Epithelial cell of esophagus (primary cell): ENCODE data around the gene SPHK2.
"Not testable (repeated sequence)": the region's sequence is repeated elsewhere in the genome, so short reads cannot be mapped to it uniquely, and the experiment has no call there.

Experiments used
- DNase-seq: peaks from one replicate; pipeline ENCODE4 v3.0.0; 2010; ENCODE audit warnings: low read depth
- H3K4me3 ChIP-seq: 2 replicates; pipeline ENCODE4 v1.5.1; 2011; ENCODE audit warnings: mild to moderate bottlenecking, low read length, control low read depth
- TF ChIP-seq, protein P1 (sequence below): IDR thresholded peaks from 2 replicates; pipeline ENCODE4 v1.5.1; 2011; ENCODE audit warnings: low read depth, mild to moderate bottlenecking, low read length, control low read depth, inconsistent platforms; ENCODE audit not compliant: insufficient read depth; ENCODE audit errors: missing control alignments

SPHK2 gene

DNA sequence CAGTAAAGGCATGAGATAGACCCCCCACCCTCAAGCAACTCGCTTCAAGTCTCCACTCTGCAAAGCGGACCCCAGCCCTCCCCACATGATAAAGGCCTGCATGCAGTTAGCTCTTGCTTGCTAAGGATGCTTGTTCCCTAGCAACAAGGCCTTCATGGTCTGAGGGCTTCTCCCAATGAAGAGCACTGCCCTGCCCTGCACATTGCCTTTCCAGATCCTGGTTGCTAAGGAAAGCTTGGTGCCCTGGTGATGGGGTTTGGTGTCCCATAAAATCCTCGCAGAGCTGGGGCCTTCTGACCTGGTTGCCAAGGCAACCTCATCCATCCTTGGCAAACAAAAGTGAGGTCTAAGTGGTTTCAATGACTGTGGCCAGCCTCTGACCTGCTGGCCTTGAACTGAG, 11.9 kb downstream of the SPHK2 start:
- DNase-seq, result no peak
- TF ChIP-seq, protein P1, sequence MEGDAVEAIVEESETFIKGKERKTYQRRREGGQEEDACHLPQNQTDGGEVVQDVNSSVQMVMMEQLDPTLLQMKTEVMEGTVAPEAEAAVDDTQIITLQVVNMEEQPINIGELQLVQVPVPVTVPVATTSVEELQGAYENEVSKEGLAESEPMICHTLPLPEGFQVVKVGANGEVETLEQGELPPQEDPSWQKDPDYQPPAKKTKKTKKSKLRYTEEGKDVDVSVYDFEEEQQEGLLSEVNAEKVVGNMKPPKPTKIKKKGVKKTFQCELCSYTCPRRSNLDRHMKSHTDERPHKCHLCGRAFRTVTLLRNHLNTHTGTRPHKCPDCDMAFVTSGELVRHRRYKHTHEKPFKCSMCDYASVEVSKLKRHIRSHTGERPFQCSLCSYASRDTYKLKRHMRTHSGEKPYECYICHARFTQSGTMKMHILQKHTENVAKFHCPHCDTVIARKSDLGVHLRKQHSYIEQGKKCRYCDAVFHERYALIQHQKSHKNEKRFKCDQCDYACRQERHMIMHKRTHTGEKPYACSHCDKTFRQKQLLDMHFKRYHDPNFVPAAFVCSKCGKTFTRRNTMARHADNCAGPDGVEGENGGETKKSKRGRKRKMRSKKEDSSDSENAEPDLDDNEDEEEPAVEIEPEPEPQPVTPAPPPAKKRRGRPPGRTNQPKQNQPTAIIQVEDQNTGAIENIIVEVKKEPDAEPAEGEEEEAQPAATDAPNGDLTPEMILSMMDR, result no peak
- H3K4me3 ChIP-seq, result no peak overlapping the region

DNA sequence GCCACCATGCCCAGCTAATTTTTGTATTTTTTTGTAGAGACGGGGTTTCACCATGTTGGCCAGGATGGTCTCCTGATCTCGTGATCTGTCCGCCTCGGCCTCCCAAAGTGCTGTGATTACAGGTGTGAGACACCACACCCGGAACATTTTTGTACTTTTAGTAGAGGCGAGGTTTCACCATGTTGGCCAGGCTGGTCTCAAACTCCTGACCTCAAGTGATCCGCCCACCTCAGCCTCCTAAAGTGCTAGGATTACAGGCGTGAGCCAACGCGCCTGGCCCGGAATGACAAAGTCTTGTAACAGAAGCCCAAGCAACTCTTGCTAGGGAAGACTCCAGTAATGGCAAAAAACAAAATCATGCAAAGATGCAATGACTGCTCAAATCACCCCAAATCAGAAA, 13.0 kb downstream of the SPHK2 start:
- DNase-seq, H3K4me3 ChIP-seq: not testable (repeated sequence)

DNA sequence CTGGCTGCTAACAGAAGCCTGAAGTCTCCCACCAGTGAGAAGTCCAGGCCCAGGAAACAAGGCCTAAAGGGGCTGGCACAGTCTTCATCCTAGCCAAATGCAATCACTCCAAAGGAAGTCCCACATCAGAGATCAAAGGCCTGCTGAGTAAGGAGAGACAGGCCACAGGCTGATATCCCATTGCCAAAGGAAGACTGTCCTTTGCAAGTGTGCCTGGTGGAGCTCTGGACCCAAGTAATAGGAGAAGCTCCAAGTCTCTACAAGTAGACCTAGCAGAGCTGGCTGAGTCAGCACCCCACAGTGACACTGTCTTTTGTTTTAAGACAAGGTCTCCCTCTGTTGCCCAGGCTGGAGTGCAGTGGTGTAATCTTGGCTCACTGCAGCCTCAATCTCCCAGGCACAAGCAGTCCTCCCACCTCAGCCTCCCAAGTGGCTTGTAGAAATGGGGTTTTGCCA, 13.4 kb downstream of the SPHK2 start:
- H3K4me3 ChIP-seq, result no peak overlapping the region
- DNase-seq, result peak; percentile 87
- TF ChIP-seq, protein P1, result no peak

DNA sequence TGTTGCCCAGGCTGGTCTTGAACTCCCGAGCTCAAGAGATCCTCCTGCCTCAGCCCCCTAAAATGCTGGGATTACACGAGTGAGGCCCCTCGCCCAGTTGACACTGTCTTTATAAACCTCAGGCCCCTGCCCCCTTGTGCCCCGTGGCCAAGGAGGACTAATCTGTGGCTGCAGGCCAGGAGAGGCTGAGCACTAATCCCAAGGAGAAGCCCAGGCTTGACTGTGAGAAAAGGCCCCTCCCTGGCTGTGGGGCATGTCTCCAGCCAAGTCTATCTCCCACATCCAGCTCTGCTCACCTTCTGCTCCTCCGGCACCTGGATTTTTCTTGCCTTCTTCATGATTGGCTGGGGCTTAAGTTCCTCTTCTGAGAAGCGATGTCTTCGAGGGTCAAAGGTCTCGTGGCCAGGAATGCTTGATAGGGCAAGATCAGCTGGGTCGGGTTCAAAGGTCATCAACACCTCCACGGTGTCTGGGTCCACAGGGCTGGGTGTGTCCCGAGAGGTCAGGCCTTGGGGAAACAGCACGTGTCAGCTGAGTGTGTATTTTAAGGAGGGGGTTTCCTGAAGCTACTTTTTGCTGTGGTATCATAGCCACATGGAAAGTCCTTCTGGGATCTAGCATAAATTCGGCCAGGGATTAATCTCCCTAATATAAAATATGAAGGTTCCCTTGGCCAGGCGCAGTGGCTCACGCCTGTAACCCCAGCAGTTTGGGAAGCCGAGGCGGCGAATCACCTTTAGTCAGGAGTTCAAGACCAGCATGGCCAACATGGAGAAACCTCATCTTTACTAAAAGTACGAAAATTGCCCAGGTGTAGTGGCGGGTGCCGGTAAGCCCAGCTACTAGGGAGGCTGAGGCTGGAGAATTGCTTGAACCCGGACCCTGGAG, 14.1 kb downstream of the SPHK2 start:
- peak; percentile 70 for DNase-seq
- peak overlapping the region; percentile 29 for H3K4me3 ChIP-seq
- TF ChIP-seq, protein P1, result no peak

DNA sequence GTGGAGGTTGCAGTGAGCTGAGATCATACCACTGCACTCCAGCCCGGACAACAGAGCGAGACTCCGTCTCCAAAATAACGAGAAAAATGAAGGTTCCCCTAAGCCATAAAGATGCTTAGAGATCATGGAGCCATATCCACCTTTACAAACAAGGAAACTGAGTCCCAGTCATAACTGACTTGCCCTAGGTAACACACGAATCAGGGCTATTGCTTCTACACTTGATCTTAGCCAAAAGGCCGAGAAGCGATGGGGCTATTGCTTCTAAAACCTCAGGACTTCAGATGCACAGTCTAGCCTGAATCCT, 14.7 kb downstream of the SPHK2 start:
- no peak for DNase-seq
- TF ChIP-seq, protein P1, result no peak
- H3K4me3 ChIP-seq, result peak overlapping the region; percentile 29

DNA sequence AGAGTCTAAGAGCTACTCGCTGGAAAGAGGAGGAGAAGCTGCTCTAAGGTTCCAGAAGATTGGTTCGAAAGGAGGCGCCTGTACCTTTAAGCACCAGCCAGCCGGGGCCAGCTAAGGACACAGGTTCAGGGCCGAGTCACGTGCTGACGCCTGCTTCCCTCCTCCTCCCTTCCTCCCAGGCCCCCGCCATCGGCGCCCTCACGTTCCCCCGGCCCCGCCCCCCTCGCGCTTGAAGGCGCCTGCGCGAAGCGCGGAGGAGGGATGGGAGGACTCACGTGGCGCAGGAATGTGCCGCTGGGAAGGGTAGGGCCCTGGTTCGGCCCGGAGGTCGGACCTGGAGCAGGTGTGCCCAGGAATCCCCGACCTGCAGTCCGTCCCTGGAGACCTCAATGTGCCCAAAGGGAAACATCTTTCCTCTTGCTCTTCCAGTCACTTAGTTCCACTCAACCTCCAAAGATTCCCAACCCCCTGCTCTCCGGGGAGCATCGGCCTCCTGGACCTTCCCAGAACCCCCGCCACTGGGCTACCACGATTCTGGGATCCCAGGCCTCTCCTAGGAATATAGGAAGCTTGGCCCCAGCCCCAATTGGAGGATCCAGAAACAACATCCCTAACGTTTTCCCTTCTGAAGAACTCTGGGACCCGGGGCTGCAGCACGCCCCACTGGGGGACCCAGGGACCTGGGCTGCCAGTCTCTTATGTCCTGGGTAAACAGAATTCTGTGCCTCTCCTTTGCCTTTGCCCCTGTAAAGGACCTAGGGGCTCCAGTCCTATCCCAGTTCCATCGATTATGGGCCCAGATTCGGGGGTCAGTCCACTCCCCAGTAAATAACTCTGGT, 15.3 kb downstream of the SPHK2 start:
- peak; percentile 97 for DNase-seq
- H3K4me3 ChIP-seq, result peak overlapping the region; percentile 41
- TF ChIP-seq, protein P1, result no peak

DNA sequence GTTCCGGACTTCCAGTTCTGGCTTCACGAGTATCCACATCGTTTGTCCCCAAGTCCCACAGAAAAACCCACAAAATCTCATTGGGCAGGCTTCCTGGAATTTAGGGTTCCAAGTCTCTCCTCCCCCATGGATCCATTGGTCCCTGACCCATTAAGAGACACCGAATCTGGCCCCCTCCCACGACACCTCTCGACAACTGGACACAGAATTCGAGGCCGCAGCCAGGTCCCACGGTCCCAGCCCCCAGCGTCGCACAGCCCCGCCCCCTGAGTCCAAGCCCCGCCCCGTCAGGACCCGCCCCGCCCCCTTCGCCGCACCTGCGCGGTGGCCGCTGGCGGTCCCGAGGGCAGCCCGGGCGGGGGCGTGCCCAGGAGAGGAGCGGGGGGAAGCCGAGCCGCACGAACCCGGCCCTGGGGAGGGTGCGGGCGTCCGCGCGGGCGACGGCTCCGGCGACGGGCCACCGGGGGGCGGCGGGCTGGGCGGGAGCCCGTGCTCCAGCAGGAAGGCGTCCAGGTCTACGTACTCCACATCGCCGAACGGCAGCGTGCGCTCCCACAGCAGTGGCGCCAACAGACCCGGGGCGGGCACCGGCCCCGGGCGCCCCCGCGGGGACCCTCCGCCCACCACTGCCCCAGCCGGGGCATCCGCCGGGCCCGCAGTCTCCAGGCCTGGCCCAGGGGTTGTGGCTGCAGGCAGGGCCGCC, 16.1 kb downstream of the SPHK2 start:
- peak; percentile 63 for DNase-seq
- H3K4me3 ChIP-seq, result peak overlapping the region; percentile 83
- TF ChIP-seq, protein P1, result no peak
